AG09319 (cell line): ENCODE results near the gene RBBP7.
"Not testable (repeated sequence)": the region's sequence is repeated elsewhere in the genome, so short reads cannot be mapped to it uniquely, and the experiment has no call there.

Source experiments
- DNase-seq: peaks from one replicate; pipeline ENCODE4 v3.0.0-alpha.2; 2010; ENCODE audit warnings: low read depth; ENCODE audit errors: extremely low read depth
- TF ChIP-seq, protein P1 (sequence below): IDR thresholded peaks from 2 replicates; pipeline ENCODE4 v1.5.1; 2011; ENCODE audit warnings: low read depth, mild to moderate bottlenecking, inconsistent platforms, low read length, moderate library complexity

Gene RBBP7

DNA sequence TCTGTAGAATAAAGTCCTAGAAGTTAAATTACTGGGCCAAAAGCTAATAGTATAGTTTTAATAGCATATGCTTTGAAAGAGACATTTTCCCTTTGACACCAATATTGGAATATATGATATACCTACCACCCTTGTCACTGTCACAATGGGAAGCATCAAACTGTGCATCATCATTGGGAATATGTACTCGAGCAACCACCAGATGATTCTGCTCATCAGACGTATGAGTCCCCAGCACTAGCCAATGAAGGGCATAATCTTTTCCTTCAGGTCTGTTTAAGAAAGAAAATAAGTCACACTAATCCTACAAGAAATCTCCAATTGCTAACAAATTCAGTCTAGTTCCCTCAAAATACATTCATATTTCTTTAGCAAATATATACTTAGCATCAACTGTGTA is 7.3 kb downstream of the RBBP7 start:
- TF ChIP-seq, protein P1, sequence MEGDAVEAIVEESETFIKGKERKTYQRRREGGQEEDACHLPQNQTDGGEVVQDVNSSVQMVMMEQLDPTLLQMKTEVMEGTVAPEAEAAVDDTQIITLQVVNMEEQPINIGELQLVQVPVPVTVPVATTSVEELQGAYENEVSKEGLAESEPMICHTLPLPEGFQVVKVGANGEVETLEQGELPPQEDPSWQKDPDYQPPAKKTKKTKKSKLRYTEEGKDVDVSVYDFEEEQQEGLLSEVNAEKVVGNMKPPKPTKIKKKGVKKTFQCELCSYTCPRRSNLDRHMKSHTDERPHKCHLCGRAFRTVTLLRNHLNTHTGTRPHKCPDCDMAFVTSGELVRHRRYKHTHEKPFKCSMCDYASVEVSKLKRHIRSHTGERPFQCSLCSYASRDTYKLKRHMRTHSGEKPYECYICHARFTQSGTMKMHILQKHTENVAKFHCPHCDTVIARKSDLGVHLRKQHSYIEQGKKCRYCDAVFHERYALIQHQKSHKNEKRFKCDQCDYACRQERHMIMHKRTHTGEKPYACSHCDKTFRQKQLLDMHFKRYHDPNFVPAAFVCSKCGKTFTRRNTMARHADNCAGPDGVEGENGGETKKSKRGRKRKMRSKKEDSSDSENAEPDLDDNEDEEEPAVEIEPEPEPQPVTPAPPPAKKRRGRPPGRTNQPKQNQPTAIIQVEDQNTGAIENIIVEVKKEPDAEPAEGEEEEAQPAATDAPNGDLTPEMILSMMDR = no peak
- DNase-seq = no peak

DNA sequence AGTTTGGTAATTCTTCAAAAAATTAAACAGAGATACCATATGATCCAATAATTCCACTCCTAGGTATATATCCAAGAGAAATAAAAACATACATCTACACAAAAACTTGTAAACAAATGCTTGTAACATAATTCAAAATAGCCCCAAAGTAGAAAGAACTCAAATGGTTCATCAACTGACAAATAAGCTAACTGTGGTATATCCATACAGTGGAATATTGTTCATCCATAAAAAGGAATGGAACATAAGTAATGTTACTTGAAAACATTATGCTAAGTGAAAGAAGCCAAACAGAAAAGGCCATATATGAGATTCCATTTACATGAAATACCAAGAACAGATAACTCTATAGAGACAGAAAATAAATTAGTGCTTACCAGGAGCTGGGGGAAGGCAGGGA is 13.4 kb downstream of the RBBP7 start:
- DNase-seq = no peak
- TF ChIP-seq, protein P1 = no peak

DNA sequence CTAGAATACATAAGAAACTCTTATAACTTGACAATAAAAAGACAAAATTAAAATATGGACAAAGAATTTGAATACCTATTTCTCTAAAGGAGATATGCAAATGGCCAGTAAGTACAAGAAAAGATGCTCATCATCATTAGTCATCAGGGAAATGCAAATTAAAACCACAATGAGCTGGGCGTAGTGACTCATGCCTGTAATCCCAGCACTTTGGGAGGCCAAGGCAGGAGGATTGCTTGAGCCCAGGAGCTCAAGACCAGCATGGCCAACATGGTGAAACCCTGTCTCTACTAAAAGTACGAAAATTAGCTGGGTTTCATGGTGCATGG is 14.1 kb downstream of the RBBP7 start:
- DNase-seq = not testable (repeated sequence)

DNA sequence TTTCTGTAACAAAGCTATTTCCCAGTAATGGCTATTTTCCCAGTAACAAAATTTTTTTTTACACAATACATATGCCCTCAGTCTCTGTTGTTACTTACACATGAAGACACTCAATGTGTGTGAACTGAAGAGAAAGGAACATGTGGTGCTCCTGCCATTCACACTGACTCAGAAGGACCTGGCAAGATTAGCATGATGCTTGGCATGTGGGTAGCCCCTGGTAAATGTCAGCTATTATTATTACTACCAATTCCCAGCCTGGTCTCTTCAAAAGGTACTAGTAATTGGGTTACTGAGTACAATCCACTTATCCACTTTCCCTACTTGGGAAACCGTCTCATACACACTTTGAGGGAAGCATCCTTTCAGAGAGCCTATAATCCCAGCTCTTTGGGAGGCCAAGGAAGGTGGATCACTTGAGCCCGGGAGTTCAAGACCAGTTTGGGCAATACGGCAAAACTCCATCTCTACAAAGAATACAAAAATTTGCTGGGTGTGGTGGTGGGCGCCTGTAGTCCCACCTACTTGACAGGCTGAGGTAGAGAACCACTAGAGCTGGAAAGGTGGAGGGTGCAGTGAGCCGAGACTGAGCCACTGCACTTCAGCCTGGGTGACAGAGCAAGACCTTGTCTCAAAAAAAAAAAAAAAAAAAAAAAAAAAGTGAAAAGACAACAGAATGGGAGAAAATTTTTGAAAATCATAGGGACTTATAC is 14.6 kb downstream of the RBBP7 start:
- DNase-seq = no peak
- TF ChIP-seq, protein P1 = no peak

DNA sequence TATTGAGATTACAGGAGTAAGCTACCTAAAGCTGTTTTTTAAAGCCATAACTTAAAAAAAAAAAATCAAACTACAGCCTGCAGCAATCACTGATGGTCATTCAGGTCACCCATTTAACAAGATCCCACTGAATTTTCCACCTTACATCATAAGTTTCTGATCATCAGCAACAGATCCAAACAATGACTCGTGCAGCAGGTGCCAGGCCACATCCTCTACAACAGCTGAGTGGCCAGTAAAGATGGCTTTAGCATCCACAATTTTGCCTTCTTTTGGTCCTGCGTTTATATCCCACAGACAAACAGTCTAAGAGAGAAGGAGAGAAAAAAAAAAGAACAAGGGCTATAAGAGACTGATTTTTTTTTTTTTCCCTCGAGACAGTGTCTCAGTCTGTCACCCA is 16.6 kb downstream of the RBBP7 start:
- TF ChIP-seq, protein P1 = no peak
- no peak for DNase-seq

DNA sequence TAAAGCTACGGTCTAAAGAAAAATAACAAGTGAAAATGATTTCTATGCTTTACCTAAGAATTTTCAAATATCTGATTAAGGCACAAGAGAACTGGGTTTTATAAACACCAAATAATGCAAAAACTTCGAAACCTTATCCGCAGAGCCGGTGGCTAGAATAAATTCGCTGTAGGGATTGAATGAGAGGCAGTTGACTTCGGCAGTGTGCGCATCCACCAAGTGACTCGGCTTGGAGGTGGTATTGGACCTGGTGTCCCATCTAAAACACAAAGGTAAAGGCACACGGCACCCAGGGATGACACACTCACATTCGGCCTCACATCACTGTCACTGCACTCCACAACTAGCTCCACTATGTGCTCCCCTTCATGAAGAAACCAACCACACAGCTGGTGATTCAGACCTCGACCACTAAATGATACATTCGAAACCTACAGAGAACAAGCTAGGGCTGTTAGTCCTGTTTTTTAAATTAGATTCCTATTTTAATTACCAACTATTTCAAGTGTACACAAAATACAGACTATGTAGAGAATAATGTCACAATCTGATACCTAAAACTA is 17.5 kb downstream of the RBBP7 start:
- no peak for DNase-seq
- TF ChIP-seq, protein P1 = no peak

DNA sequence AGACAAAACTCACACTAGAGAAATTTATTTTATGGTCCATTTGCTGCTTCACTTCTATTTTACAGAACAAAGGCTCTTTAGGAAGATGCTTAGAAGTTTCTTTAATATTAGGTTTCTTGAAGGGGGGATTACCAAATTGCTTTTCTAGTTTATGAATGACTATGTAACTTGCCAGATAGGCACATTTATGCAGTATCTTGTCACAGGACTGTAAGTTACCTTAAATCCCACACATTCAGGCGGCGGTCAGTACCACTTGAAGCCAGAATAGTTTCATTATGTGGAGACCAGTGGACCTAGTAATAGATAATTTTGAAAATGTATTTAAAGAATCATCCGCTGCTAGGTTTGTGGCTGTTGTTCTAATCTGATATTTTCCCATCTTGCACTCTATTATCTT is 18.3 kb downstream of the RBBP7 start:
- TF ChIP-seq, protein P1 = no peak
- DNase-seq = no peak

DNA sequence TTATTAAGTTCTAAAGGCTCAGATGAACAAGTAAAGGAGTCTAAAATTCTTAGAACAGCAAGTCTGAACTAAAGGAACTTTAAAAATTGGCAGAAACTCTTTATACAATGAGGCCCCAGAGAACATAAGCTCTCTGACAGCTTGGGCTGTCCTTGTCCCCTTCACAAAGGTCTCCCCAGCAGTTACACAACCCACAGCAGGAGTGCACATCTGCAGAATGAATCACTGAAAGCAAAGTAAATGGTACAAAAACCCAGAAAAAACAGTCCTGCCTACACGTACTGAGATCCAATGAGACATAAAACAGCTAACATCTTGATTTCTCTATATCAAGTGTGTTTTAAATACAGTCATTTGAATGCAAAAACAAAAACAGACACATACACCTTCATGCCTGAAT is 18.7 kb downstream of the RBBP7 start:
- TF ChIP-seq, protein P1 = no peak
- DNase-seq = no peak
